Liver (tissue), 3 donors: ENCODE measurements around the gene ARL6IP4.

Experiments
- FOXA1 ChIP-seq: IDR thresholded peaks from 2 replicates; pipeline ENCODE4 v1.6.1; 2016; ENCODE audit warnings: antibody characterized with exemption
- HNF4A ChIP-seq, 2 donors: conservative IDR thresholded peaks; 2 replicates each; pipeline ENCODE4 v1.6.1; 2016; ENCODE audit warnings: antibody characterized with exemption in 2 of 2, mild to moderate bottlenecking in 2 of 2
- JUND ChIP-seq, 2 donors: IDR thresholded peaks; 2 replicates each; pipeline ENCODE4 v1.6.1; 2016; ENCODE audit warnings: antibody characterized with exemption in 2 of 2
- MAX ChIP-seq: IDR thresholded peaks from 2 replicates; pipeline ENCODE4 v1.6.1; 2016; ENCODE audit warnings: antibody characterized with exemption
- RAD21 ChIP-seq, 2 donors: IDR thresholded peaks; 2 replicates each; pipeline ENCODE4 v1.6.1; 2016; ENCODE audit warnings: antibody characterized with exemption in 2 of 2, mild to moderate bottlenecking in 2 of 2
- RXRA ChIP-seq, 2 donors: IDR thresholded peaks; 2 replicates each; pipeline ENCODE4 v1.6.1; 2017 to 2018; ENCODE audit warnings: antibody characterized with exemption in 2 of 2, mild to moderate bottlenecking in 1 of 2
- TAF1 ChIP-seq: conservative IDR thresholded peaks from 2 replicates; pipeline ENCODE4 v1.6.1; 2016; ENCODE audit warnings: antibody characterized with exemption, mild to moderate bottlenecking
- YY1 ChIP-seq: IDR thresholded peaks from 2 replicates; pipeline ENCODE4 v1.6.1; 2016; ENCODE audit warnings: antibody characterized with exemption, mild to moderate bottlenecking
- TF ChIP-seq, protein P1 (sequence below): fragments of 150-350 bp; IDR thresholded peaks from 2 replicates; pipeline ENCODE4 v1.5.1; 2017; ENCODE audit warnings: improper control_type of control experiment, low read depth, low read length; ENCODE audit not compliant: missing input control
- donor health status: healthy.
- donor health status: healthy.

GRCh38 chr12:122968104-122968503 lies 12.4 kb upstream of the ARL6IP4 start:
- TF ChIP-seq RAD21 (IDR thresholded peaks at IDR 0.05): no peak
- TF ChIP-seq, protein P1, sequence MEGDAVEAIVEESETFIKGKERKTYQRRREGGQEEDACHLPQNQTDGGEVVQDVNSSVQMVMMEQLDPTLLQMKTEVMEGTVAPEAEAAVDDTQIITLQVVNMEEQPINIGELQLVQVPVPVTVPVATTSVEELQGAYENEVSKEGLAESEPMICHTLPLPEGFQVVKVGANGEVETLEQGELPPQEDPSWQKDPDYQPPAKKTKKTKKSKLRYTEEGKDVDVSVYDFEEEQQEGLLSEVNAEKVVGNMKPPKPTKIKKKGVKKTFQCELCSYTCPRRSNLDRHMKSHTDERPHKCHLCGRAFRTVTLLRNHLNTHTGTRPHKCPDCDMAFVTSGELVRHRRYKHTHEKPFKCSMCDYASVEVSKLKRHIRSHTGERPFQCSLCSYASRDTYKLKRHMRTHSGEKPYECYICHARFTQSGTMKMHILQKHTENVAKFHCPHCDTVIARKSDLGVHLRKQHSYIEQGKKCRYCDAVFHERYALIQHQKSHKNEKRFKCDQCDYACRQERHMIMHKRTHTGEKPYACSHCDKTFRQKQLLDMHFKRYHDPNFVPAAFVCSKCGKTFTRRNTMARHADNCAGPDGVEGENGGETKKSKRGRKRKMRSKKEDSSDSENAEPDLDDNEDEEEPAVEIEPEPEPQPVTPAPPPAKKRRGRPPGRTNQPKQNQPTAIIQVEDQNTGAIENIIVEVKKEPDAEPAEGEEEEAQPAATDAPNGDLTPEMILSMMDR: no peak
- TF ChIP-seq TAF1: no peak
- no peak for TF ChIP-seq YY1
- TF ChIP-seq RXRA (IDR thresholded peaks at IDR 0.05): no peak
- TF ChIP-seq MAX: no peak
- TF ChIP-seq FOXA1: no peak
- no peak for TF ChIP-seq JUND (IDR thresholded peaks at IDR 0.05)
- no peak for TF ChIP-seq HNF4A (conservative IDR thresholded peaks at IDR 0.05)
